NCI-H1436 (cell line): Measurements from ENCODE around the gene RTCA.
"Not testable (repeated sequence)": the region's sequence is repeated elsewhere in the genome, so short reads cannot be mapped to it uniquely, and the experiment has no call there.

Source experiments
- DNase-seq: peaks from one replicate; lab custom pipeline; 2025; lab: John Stamatoyannopoulos, UW

RTCA gene

DNA sequence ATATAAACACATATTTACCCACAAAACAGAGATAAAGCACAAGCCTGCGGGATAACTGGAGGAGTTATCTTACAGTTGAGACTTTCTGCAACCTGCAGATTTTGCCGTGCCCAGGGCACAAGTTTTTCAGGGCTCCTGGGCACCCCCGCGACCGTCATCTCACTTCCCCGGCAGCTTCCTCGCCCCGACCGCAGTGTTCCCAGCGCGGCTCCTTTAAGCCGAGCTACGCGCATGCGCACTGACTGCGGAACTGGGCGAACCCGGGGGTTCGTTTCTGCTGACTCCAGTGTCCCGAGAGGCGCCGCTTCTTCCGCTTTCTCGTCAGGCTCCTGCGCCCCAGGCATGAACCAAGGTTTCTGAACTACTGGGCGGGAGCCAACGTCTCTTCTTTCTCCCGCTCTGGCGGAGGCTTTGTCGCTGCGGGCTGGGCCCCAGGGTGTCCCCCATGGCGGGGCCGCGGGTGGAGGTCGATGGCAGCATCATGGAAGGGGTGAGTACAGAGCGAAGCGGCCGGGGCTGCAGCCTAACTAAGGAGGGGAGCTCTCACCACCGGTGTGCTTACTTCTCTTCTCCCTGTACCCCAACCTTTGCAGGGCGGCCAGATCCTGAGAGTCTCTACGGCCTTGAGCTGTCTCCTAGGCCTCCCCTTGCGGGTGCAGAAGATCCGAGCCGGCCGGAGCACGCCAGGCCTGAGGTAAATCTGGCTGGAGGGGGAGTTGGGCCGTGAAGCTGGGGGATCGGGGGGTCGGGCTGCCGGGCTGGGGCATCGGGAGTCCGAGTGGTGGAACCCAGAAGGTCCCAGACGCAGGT, at the start of gene RTCA:
Gene RTCA (plus strand): TSS at position 286 of the 810 bp plus-strand sequence. CDS start 160 bp downstream, at position 446.
- peak; percentile 93 for DNase-seq

GRCh38 chr1:100217834-100218233, 48.2 kb upstream of the RTCA start:
- DNase-seq = no peak

DNA sequence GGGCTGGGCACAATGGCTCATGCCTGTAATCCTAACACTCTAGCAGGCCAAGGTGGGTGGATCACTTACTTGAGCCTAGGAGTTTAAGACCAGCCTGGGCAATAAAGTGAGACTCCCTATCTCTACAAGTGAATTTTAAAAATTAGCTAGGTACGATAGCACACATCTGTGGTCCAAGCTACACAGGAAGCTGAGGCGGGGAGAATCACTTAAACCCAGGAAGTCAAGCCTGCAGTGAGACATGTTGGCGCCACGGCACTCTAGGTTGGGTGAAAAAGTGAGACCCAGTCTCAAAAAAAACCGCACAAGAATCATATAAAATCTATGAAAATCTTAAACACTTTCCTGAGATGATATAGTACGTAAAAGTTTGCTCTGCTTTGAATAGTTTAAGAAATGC, 46.6 kb upstream of the RTCA start:
- DNase-seq = no peak

GRCh38 chr1:100219883-100220282, 46.1 kb upstream of the RTCA start:
- DNase-seq = no peak

DNA sequence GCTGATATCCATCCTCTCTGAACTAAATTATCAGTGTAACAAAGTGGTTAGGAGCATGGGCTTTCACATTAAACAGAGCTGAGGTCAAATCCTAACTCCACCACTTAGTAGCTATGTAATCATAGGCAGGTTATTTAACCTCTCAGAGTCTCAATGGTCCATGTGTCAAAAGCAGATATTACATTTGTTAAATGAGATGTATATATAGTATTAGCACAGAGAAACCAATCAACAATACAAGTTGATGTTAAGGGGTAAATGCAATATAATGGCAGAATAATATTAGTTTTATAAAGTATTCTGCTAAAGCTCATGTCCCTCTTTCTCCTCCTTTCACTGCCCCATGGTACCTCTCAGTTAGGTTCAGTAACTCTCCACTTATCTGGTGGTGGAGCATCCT, 43.6 kb upstream of the RTCA start:
- no peak for DNase-seq

DNA sequence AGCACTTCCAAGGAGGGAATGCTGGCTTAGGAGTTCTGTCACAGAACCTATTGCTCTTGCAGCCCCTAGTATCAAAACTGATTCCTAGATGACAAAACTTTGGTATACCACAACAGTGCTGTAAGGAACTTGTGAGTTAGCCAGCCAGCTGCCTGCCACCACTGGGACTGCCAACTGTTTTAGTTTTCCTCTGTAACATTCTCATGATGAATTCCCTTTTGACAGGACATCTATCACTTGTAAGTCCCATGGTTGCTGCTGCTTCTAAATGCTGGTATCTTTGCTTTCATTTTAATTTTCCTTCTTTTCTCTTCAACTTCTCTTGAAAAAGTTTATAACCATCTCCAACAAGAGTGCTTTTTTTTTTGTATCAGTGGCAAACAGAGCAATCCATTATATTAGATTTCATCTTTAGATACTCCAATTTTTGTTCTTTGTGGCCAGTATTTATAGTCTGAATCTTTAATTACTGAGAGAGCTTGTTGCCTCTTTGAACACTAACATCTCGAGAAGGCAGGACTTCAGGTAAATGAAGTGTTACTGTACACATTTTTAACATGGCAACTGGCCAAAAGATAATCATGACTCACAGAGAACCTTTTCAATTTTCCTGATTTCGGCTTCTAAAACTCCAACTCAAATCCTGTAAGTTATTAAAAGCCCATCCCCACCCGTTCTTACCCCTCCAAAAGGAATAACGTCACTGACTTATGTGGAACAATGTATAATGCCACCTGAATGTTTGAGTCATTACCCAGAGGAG, 36.2 kb upstream of the RTCA start:
- no peak for DNase-seq

DNA sequence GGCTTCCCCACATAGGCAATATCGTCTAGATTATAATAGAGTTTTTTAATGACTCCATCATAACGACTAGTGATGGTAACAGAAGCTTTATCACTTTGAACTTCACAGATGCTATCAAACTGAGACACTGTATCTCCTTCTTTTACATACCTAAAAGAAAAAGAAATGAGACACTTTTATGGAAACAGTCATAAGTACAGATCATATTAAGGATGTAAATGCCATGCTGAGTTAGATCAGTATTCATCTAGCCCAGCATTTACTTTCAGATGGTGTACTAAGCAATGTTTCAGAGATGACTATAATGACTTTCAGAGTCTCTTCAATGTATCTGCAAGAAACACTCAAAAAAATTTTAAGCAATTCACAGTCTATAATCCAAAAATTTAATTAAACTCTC, 35.3 kb upstream of the RTCA start:
- DNase-seq = no peak

- no peak for DNase-seq
Observed at GRCh38 chr1:100231721-100232120, 34.3 kb upstream of the RTCA start.

- no peak for DNase-seq
Observed at GRCh38 chr1:100232156-100232555, 33.9 kb upstream of the RTCA start.

DNA sequence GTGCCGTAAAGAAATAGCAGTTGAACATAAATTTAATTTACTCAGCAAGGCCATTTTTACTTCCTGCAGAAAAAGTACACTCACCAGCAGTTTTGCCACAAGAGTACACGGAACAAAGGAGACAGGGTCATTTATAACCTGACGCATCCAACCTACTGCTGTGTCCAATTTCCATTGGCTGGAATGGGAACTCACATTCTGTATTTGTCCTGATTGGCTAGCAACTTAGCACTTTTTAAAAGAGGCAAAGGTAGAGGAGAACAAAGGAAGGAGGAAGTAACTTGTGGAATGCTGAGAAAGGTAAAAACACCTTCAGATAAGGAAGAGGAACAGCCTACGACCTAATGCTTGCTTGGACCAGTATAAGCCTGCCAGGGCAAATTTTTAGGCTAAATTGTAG, 32.5 kb upstream of the RTCA start:
- DNase-seq = not testable (repeated sequence)

GRCh38 chr1:100234432-100234831, 31.6 kb upstream of the RTCA start:
- no peak for DNase-seq

GRCh38 chr1:100237091-100237490, 28.9 kb upstream of the RTCA start:
- no peak for DNase-seq

DNA sequence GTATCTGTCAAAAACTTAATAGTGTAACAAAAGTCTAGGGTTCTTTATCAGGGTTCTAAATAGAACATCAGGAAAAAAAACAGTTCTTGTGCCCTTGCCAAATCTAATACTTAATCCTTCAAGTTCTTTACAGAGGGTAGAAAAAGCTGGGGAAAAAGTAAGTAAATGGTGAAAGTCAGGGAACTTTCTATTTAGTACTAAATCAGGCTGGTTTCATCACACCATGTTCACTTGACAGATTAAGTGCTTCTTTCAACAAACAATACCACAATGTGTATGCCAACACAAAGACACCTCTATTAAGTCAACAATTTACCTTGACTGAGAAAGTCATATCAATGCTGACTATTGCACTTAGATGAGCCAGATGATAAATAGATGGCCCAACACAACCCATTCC, 26.1 kb upstream of the RTCA start:
- DNase-seq = no peak

DNA sequence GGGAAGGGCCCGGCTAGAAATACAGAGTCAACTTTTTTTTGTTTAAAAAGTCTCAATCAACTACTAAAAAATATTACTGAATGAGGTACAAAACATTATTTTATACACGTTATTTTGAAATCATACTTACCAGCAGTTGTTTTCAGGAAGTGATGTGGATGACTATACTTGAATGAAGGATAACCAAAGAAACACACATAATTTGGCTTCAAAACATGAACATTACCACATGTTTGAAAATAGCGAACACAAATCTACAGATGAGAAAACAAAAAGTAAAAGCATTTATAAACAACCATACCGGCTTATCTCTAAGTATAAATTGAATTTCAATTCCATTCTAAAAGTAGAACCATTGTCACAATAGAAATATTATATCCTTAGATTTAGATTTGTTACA, 25.4 kb upstream of the RTCA start:
- no peak for DNase-seq

DNA sequence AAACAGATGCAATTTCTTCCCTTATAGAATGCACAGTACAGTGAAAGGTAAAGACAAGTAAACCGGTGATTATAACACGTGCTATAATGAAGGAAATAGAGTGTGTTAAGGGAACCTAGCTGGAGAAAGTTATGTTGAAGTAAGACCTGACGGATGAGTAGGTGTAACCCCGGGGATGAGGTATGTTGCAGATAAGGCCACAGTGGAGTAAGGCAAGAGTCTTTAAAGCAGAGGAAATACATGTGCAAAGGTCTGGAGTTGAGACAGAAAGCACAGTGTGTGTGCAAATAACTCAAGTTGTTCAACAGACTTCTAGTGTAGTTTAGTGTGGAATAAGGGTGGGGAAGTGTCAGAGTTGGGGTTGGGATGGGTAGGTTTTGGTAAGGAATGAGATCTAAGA, 19.3 kb upstream of the RTCA start:
- DNase-seq = no peak

- DNase-seq = no peak
Observed at GRCh38 chr1:100249155-100249536, 16.9 kb upstream of the RTCA start.

DNA sequence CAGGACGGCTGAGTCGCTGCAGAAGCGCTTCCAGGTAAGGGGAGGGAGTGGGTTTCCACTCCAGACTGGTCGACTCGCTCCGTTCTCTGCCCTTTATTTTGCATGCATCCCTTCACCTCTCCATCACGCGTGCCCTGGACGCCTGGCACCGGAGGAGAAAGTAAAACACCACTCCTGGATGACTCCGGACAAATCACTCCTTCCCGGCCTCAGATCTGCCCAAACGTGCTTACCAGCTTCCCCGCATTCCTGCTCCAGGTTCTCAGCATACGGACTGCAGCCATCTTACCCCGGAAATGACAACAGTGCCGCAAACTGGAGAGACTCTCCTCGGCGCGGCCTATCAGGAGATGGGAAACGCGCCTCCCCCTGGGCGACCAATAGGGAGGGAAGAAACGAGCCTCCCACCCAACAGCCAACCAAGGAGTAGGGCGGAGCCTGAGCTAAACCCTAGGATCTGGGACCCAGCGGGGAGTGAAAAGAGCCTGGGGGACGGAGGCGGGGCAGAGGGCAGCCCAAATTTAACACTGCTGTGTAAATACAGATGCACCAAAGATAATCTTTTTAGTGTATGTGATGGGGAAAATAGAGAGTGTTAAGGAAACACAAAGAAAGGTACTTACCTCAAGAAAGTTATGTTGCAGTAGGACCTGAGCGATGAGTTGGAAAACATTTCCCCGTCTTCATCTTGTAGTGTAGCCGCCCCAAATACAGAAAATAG, 16.3 kb upstream of the RTCA start, which contains the start of gene DBT:
Gene DBT (minus strand): TSS at position 298 of the 721 bp plus-strand sequence. CDS start 14 bp downstream, at position 284.
- DNase-seq = peak; percentile 90

DNA sequence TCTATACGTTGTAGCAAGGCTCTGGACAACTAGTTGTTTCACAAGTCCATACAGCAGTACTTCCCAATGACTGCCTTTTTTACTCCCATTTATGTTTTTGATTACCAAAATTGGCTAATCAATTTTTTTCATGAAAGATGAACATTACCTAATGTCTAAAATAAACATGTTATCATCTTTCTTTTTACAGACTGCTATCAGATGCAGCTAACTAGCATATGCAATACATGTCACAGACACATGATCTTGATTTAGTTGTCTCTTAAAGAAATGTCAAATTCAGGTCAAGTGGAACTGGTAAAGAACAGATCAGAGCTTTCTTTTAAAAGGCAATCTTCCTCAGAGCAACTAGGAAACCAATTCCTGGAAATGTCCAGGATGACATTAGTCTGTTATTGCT, 15.8 kb upstream of the RTCA start:
- no peak for DNase-seq

- no peak for DNase-seq
Observed at GRCh38 chr1:100250807-100251206, 15.2 kb upstream of the RTCA start.

DNA sequence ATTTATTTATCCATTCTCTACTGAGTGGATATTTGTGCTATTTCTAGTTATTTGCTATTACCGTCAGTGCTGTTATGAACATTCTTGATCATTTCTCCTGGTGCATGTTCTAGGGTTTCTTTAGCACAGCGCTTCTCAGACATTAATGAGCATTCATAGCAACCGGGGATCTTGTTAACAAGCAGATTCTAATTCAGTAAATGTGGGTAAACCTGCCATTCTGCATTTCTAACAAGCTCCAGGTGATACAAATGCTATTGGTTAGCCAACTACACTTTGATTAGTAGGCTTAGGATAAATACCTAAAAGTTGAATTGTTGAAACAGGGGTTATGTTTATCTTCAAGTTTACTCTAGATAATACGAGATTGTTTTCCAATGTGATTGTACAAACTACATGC, 13.1 kb upstream of the RTCA start:
- no peak for DNase-seq

GRCh38 chr1:100253552-100253951, 12.5 kb upstream of the RTCA start:
- no peak for DNase-seq

GRCh38 chr1:100256273-100256672, 9.7 kb upstream of the RTCA start:
- not testable (repeated sequence) for DNase-seq

- DNase-seq = not testable (repeated sequence)
Observed at GRCh38 chr1:100258427-100258826, 7.6 kb upstream of the RTCA start.
